Measurements from ENCODE around the gene SDK1.

SDK1 gene

GRCh38 chr7:3494947-3495346 lies 193.9 kb downstream of the SDK1 start:
- DNase-seq (ENCODE audit: extremely low read depth, low read depth), result no peak
- H3K4me3 ChIP-seq (replicated peaks; ENCODE audit: low read depth, low read length), result no peak overlapping the region
- no peak for TF ChIP-seq CTCF (IDR thresholded peaks at IDR 0.05; ENCODE audit: low read depth, low read length, missing control alignments)

GRCh38 chr7:3495530-3495929 lies 194.5 kb downstream of the SDK1 start:
- no peak for DNase-seq (ENCODE audit: extremely low read depth, low read depth)
- H3K4me3 ChIP-seq (replicated peaks; ENCODE audit: low read depth, low read length), result no peak overlapping the region
- TF ChIP-seq CTCF (IDR thresholded peaks at IDR 0.05; ENCODE audit: low read depth, low read length, missing control alignments), result no peak

- no peak for DNase-seq (ENCODE audit: extremely low read depth, low read depth)
- no peak for TF ChIP-seq CTCF (IDR thresholded peaks at IDR 0.05; ENCODE audit: low read depth, low read length, missing control alignments)
- H3K4me3 ChIP-seq (replicated peaks; ENCODE audit: low read depth, low read length), result no peak overlapping the region
Observed at GRCh38 chr7:3495954-3496353, 194.9 kb downstream of the SDK1 start.

GRCh38 chr7:3497796-3498195 lies 196.7 kb downstream of the SDK1 start:
- H3K4me3 ChIP-seq (replicated peaks; ENCODE audit: low read depth, low read length), result no peak overlapping the region
- DNase-seq (ENCODE audit: extremely low read depth, low read depth), result no peak
- TF ChIP-seq CTCF (IDR thresholded peaks at IDR 0.05; ENCODE audit: low read depth, low read length, missing control alignments), result no peak

- DNase-seq (ENCODE audit: extremely low read depth, low read depth), result no peak
- no peak for TF ChIP-seq CTCF (IDR thresholded peaks at IDR 0.05; ENCODE audit: low read depth, low read length, missing control alignments)
- no peak overlapping the region for H3K4me3 ChIP-seq (replicated peaks; ENCODE audit: low read depth, low read length)
Observed at GRCh38 chr7:3501671-3502070, 200.6 kb downstream of the SDK1 start.

- DNase-seq (ENCODE audit: extremely low read depth, low read depth), result no peak
- H3K4me3 ChIP-seq (replicated peaks; ENCODE audit: low read depth, low read length), result no peak overlapping the region
- TF ChIP-seq CTCF (IDR thresholded peaks at IDR 0.05; ENCODE audit: low read depth, low read length, missing control alignments), result no peak
Observed at GRCh38 chr7:3504384-3504783, 203.3 kb downstream of the SDK1 start.
